HepG2 (cell line): ENCODE measurements around the gene PLK3. TPM values are rescaled to one million over a fixed set of nuclear protein-coding genes. Genes with fewer than 3 reads are reported as not detected.

Experiments
- ATM ChIP-seq: fragments of 450-650 bp; IDR thresholded peaks from 2 replicates; pipeline ENCODE4 v1.7.1; 2017; ENCODE audit warnings: mild to moderate bottlenecking, borderline replicate concordance
- BRD4 ChIP-seq: sonication (generic); formaldehyde crosslinking; IDR thresholded peaks from 2 replicates; pipeline ENCODE4 v1.4.0; 2020; ENCODE audit warnings: missing genetic modification reagents
- DBP ChIP-seq: sonication (generic); formaldehyde crosslinking; IDR thresholded peaks from 2 replicates; pipeline ENCODE4 v1.4.0; 2020; ENCODE audit warnings: missing genetic modification reagents; ENCODE audit errors: not compliant biosample characterization
- ESRRA ChIP-seq: sonication (generic); formaldehyde crosslinking; IDR thresholded peaks from 2 replicates; pipeline ENCODE4 v1.5.1; 2020; ENCODE audit warnings: mild to moderate bottlenecking, low read depth, missing genetic modification reagents
- FOXC1 ChIP-seq: sonication (generic); formaldehyde crosslinking; IDR thresholded peaks from 2 replicates; pipeline ENCODE4 v1.8.0; 2022; ENCODE audit warnings: mild to moderate bottlenecking, missing genetic modification reagents, borderline replicate concordance
- HMG20A ChIP-seq: IDR thresholded peaks from 2 replicates; pipeline ENCODE4 v1.6.1; 2016; ENCODE audit warnings: borderline replicate concordance
- IKZF4 ChIP-seq: sonication (generic); formaldehyde crosslinking; IDR thresholded peaks from 2 replicates; pipeline ENCODE4 v1.5.1; 2020; ENCODE audit warnings: borderline replicate concordance, mild to moderate bottlenecking, low read depth, missing genetic modification reagents; ENCODE audit errors: not compliant biosample characterization
- KLF15 ChIP-seq: sonication (generic); formaldehyde crosslinking; IDR thresholded peaks from 2 replicates; pipeline ENCODE4 v1.8.1; 2023; ENCODE audit warnings: borderline replicate concordance, mild to moderate bottlenecking, inconsistent platforms, missing genetic modification reagents, mixed read lengths
- LBX2 ChIP-seq: sonication (generic); formaldehyde crosslinking; IDR thresholded peaks from 2 replicates; pipeline ENCODE4 v1.5.0; 2020; ENCODE audit warnings: missing genetic modification reagents, mild to moderate bottlenecking, borderline replicate concordance
- PRPF4 ChIP-seq: fragments of 200-400 bp; formaldehyde crosslinking; IDR thresholded peaks from 2 replicates; pipeline ENCODE4 v1.6.1; 2016; ENCODE audit warnings: low read length, low read depth; ENCODE audit not compliant: poor library complexity, severe bottlenecking
- SIX4 ChIP-seq: sonication (generic); formaldehyde crosslinking; IDR thresholded peaks from 2 replicates; pipeline ENCODE4 v1.4.0; 2020; ENCODE audit warnings: missing genetic modification reagents
- SMAD9 ChIP-seq: sonication (generic); formaldehyde crosslinking; IDR thresholded peaks from 2 replicates; pipeline ENCODE4 v1.5.1; 2020; ENCODE audit warnings: mild to moderate bottlenecking, missing genetic modification reagents
- ZBTB38 ChIP-seq: sonication (generic); formaldehyde crosslinking; IDR thresholded peaks from 2 replicates; pipeline ENCODE4 v1.5.1; 2020; ENCODE audit warnings: mild to moderate bottlenecking, missing genetic modification reagents
- ZC3H13 ChIP-seq: sonication (generic); formaldehyde crosslinking; IDR thresholded peaks from 2 replicates; pipeline ENCODE4 v1.8.1; 2023; ENCODE audit warnings: mild to moderate bottlenecking, missing genetic modification reagents, moderate library complexity
- ZFP62 ChIP-seq: sonication (generic); formaldehyde crosslinking; IDR thresholded peaks from 2 replicates; pipeline ENCODE4 v1.4.0; 2020; ENCODE audit warnings: missing genetic modification reagents
- ZNF225 ChIP-seq: sonication (generic); formaldehyde crosslinking; IDR thresholded peaks from 2 replicates; pipeline ENCODE4 v1.4.0; 2020; ENCODE audit warnings: mild to moderate bottlenecking, missing genetic modification reagents
- ZNF281 ChIP-seq: sonication (generic); formaldehyde crosslinking; IDR thresholded peaks from 2 replicates; pipeline ENCODE4 v1.4.0; 2020; ENCODE audit warnings: missing genetic modification reagents, borderline replicate concordance
- ZNF3 ChIP-seq: IDR thresholded peaks from 2 replicates; pipeline ENCODE4 v1.7.0; 2017; ENCODE audit warnings: inconsistent platforms
- ZNF513 ChIP-seq: sonication (generic); formaldehyde crosslinking; conservative IDR thresholded peaks from 2 replicates; pipeline ENCODE4 v1.5.0; 2020; ENCODE audit warnings: missing genetic modification reagents
- ZNF549 ChIP-seq: sonication (generic); formaldehyde crosslinking; IDR thresholded peaks from 2 replicates; pipeline ENCODE4 v1.5.0; 2020; ENCODE audit warnings: missing genetic modification reagents
- ZNF558 ChIP-seq: sonication (generic); formaldehyde crosslinking; IDR thresholded peaks from 2 replicates; pipeline ENCODE4 v1.9.0; 2022; ENCODE audit warnings: mild to moderate bottlenecking, missing genetic modification reagents, borderline replicate concordance
- ZNF567 ChIP-seq: sonication (generic); formaldehyde crosslinking; IDR thresholded peaks from 2 replicates; pipeline ENCODE4 v1.8.1; 2023; ENCODE audit warnings: mild to moderate bottlenecking, missing genetic modification reagents, borderline replicate concordance
- ZNF788 ChIP-seq: sonication (generic); formaldehyde crosslinking; IDR thresholded peaks from 2 replicates; pipeline ENCODE4 v1.5.0; 2020; ENCODE audit warnings: mild to moderate bottlenecking, missing genetic modification reagents, borderline replicate concordance
- ZZZ3 ChIP-seq: sonication (generic); formaldehyde crosslinking; IDR thresholded peaks from 2 replicates; pipeline ENCODE4 v1.4.0; 2020; ENCODE audit warnings: missing genetic modification reagents, mild to moderate bottlenecking, borderline replicate concordance
- polyA plus RNA-seq, 8 experiments: library from polyadenylated mRNA; depleted of rRNA in 3 of 8; stranded (reverse) in 7 of 8; unstranded in 1 of 8; fragments of >200 nt; fragmentation: Illumina TruSeq in 4 of 8; extraction: Trizol in 4 of 8; gene quantifications; 2 replicates each; pipeline versions ENCODE4 v1.2.1 to v1.2.3, GENCODE V29; 2011 to 2016; ENCODE audit warnings: low read depth in 4 of 8, missing spikeins in 1 of 8, mixed read lengths in 1 of 8; ENCODE audit not compliant: insufficient read depth in 1 of 8
- total RNA-seq, 5 experiments: library from RNA; depleted of rRNA; stranded (reverse); fragments of >200 nt; fragmentation: Illumina TruSeq; extraction: Trizol; gene quantifications; 2 replicates each; pipeline ENCODE4 v1.2.3, GENCODE V29; 2016; ENCODE audit warnings: low read depth in 1 of 5

The PLK3 gene
- total and polyA plus RNA-seq, 2 of the 13 experiments (the other 11 are each of a cell fraction or from before 2014, with no cell fraction given): 9.8 to 16.9 TPM

GRCh38 chr1:44784094-44785028 is 15.8 kb upstream of the PLK3 start (continued):
- TF ChIP-seq ZNF281 (CRISPR knock-in tag) (peak; percentile 61; the same call in 1 of the 2 replicates), SIX4 (CRISPR knock-in tag) (no peak), ZNF567 (CRISPR knock-in tag) (no peak), ZNF3 (CRISPR knock-in tag) (no peak), ZNF225 (CRISPR knock-in tag) (peak; percentile 84), ZNF549 (CRISPR knock-in tag) (no peak; the same call in 1 of the 2 replicates), FOXC1 (peak; percentile 67; the same call in 1 of the 2 replicates), SMAD9 (CRISPR knock-in tag) (no peak), ESRRA (CRISPR knock-in tag) (no peak; the same call in 1 of the 2 replicates), ZBTB38 (CRISPR knock-in tag) (peak; percentile 20; the same call in 1 of the 2 replicates), KLF15 (CRISPR knock-in tag) (no peak), ZNF558 (CRISPR knock-in tag) (no peak; the same call in 1 of the 2 replicates), BRD4 (CRISPR knock-in tag) (no peak), LBX2 (peak; percentile 71; the same call in 1 of the 2 replicates), ZNF513 (CRISPR knock-in tag) (no peak), ZNF788 (no peak; the same call in 1 of the 2 replicates), DBP (no peak), IKZF4 (CRISPR knock-in tag) (no peak), HMG20A (CRISPR knock-in tag) (no peak), ATM (no peak), PRPF4 (no peak), ZZZ3 (CRISPR knock-in tag) (no peak), ZFP62 (CRISPR knock-in tag) (no peak), ZC3H13 (CRISPR knock-in tag) (peak; percentile 64; the same call in 1 of the 2 replicates)
